Right hindlimb (tissue), 1 donor: Measurements from ENCODE around the gene SCYL1.
A peak's percentile ranks its signal among the peaks of the same experiment; 100 is the strongest.

ENCODE experiments used
- DNase-seq: peaks from one replicate; pipeline ENCODE4 v3.0.0-alpha.2; 2018

SCYL1 gene

DNA sequence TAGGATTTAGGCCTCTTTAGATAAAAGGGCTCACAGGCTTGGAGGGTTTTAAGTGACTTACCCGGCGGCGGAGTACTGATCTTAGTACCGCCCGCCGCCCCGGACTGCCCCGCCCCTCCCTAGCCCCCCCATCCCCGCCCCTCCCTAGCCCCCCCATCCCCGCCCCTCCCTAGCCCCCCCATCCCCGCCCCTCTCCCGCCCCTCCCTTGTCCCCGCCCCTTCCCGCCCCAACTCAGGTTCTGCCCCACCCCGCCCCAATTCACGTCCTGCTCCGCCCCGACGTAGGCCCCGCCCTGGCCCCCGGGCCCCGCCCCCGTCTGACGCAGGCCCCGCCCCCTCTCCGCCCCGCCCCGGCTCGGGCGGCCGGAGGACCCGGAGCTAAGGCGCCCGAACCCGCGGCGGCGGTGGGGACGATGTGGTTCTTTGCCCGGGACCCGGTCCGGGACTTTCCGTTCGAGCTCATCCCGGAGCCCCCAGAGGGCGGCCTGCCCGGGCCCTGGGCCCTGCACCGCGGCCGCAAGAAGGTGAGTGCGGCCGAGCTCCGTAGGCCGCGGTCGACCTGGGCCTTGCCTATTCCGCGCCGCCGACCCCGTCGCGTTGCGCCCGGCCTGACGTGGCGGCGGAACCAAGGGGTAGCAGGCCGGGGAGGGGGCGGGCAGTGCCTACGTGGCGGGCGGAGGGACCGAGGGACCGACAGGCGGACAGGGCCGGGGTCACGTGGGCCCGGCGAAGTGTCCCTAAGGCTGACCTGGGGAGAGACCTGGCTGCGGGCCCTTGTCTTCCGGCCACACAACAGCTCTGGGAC, at the start of gene SCYL1:
SCYL1 (plus strand) TSS at position 343 of the 805 bp plus-strand sequence; CDS start at position 414, 71 bp downstream.
- DNase-seq, result peak; percentile 93

DNA sequence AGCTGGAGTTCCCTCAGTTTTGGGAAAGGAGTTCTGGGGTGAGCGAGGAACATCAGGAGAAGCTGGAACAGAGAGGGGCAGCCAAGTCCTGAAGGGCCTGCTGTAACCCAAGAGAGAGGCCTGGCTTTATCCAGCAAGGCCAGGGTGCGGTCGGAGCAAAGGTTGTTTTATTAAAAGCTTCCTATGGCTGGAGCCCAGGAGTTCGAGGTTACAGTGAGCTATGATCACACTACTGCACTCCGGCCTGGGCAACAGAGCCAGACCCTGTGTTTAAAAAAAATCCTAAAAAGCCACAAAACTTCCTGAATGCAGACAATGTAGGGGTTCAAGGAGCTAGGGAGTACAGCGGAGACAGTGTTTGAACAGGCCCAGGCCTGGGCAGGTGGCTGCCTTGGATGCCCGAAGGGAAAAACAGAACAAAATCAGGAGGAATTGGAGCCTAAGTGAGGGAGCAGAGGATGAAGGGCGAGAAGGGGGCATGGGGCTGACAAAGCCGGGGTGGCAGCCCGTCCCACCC, 48.2 kb upstream of the SCYL1 start:
- DNase-seq, result no peak

GRCh38 chr11:65477149-65477965, 47.5 kb upstream of the SCYL1 start:
- peak; percentile 97 for DNase-seq

DNA sequence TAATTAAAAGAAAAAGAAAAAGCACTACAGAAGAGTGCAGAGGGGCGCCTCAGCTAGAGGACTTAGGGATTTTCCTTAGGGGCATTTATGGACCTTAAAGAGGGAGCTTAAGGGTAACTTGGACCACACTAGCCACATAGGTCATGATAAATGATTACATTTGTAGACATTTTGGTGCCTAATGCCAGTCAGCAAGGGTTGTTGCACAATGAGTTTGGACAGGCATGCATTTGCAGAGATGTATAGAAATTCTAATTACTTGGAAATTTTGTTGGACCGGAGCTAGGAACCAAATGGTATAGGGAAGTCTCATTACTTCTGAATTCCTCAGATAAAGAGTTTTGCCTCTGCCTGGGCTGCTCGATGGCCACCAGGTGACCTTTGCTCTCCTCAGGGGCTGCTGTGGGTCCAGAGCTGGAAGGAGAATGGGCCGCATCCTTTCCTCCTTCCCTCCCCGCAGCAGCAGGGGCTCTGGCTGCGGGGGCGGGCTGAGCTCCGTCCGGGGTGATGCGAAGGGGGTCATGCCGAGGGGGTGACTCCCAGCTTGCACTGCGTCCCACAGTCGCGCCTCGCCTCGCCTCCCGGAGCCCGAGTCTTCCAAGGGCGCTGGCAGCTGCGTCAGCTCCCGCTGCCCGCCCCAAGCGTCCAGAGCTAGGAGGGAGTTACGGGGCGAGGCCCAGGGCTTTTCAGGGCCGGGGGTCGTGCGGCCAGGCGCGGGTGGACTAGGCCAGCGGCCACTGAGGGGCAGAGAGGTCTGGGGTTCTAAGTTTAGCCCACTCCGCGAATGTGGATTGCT, 46.3 kb upstream of the SCYL1 start:
- DNase-seq, result no peak

- DNase-seq, result peak; percentile 69
These were observed 45.4 kb upstream of the SCYL1 start for GRCh38 chr11:65479184-65480145.

DNA sequence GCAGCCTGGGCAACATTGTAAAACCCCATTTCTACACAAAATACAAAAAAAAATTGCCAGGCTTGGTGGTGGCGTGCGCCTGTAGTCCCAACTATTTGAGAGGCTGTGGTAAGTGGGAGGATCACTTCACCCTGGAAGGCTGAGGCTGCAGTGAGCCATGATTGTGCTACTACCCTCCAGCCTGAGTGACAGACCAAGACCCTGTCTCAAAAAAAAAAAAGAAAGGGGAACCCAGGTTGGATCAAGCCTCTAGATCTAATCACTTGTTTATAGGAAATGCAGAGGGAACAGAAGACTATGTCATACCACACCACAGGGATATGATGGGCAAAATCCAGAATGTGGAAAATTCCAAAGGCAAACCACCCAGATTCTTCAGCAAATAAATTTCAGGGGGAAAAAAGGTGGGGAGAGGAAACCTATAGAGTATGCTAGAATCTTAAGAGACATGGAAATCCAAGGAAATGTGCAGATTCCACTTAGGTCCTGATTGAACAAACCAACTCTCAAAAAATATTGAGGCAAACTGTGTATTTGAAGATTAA, 42.5 kb upstream of the SCYL1 start:
- DNase-seq, result no peak

- DNase-seq, result no peak
These were observed 39.0 kb upstream of the SCYL1 start for GRCh38 chr11:65485920-65486219.

- no peak for DNase-seq
These were observed 38.1 kb upstream of the SCYL1 start for GRCh38 chr11:65486570-65487466.

GRCh38 chr11:65487467-65488272, 37.2 kb upstream of the SCYL1 start:
- peak; percentile 99 for DNase-seq

DNA sequence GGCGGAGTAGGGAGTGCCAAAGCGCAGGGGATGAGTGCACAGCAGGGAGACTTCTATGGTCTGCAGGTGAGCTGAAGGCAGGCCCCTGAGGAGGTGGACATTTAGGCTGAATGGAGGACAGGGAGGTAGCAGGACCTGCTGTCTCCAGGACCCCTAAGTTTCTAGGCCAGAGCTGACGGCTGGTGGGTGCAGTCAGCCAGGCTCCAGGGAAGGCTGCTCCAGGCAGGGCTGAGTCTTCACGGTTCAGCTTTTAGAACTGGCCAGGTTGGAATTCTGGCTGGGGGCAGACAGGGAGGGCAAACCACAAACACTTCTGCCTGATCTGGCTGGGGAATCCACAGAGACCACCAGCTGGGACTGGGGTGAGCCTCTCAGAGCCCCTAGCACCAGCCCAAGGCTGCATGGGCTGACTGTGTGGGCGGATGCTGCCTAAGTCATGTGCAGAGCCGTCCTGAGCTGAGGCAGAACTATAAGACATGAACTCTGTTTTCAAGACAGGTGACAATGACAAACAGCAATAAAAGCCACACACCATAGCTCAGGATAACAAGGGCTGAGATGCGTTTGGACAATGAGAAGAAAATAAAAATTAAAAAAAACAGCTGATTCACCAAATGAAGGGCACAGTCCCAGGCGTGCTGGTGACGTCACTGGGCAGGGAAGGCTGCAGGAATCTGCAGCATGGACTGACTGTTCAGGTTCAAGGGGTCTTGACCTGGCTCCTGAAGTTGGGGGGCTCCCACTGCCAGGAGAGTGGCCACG, 36.4 kb upstream of the SCYL1 start:
- DNase-seq, result peak; percentile 53

DNA sequence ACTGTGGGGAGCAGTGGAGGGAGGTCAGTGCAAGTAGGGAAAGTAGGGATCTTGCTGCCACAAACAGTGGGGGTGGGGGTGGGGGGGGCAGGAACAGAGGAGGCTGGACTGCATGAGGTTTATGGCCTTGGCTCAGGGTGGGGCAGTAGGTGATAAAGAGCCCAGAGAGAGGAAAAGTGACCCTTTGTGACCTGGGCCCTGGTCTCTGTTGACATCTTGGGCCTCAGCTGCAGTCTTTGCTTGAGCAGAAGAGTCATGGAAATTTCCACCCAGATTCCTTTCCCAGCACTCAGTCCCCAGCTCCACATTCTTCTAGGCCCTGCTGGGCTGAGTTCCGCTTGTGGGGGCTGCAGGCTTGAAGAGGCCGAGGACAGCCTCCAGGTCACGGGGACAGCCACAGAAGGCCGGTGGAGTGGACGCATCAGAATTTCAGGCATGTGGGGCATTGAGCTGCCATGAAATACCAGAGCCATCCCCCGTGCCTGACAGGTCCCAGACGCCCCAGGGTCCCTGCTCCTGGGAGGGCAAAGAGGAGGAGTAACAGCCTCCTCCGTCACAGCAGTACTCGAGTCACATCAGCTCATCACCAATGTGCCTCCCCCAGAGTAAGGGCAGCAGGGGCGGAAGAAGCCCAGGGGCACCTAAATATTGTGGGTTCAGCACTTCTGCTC, 35.7 kb upstream of the SCYL1 start:
- peak; percentile 85 for DNase-seq

DNA sequence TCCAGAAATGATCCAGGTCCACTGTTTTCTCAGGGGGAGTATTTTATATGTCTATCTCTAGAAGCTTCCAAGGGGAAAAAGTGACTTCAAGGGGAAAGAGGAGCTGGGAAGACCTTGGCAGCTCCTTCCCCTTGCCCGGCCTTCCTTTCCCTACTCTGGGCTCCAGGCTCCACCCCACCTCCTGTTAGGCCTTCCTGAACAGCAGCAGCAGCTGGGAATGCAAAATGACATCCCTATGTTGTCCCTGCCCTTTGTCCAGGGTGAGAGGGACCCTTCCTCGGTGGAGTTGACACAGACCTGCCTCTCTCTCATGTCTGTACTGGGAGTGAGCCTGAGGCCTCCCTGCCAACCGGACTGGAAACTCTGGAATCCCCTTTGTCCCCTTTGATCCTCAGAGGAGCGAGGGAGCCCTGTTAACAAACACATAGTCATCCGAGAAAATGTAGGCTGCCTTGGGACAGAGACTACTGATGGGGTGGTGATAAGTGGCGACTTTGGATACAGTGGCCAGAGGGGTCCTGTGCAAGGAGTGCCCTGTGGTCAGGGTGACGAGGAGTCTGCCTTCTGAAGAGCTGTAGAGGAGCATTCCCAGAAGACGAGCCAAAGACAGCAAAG, 35.1 kb upstream of the SCYL1 start:
- DNase-seq, result peak; percentile 81

GRCh38 chr11:65491163-65491465, 33.8 kb upstream of the SCYL1 start:
- DNase-seq, result peak; percentile 34

DNA sequence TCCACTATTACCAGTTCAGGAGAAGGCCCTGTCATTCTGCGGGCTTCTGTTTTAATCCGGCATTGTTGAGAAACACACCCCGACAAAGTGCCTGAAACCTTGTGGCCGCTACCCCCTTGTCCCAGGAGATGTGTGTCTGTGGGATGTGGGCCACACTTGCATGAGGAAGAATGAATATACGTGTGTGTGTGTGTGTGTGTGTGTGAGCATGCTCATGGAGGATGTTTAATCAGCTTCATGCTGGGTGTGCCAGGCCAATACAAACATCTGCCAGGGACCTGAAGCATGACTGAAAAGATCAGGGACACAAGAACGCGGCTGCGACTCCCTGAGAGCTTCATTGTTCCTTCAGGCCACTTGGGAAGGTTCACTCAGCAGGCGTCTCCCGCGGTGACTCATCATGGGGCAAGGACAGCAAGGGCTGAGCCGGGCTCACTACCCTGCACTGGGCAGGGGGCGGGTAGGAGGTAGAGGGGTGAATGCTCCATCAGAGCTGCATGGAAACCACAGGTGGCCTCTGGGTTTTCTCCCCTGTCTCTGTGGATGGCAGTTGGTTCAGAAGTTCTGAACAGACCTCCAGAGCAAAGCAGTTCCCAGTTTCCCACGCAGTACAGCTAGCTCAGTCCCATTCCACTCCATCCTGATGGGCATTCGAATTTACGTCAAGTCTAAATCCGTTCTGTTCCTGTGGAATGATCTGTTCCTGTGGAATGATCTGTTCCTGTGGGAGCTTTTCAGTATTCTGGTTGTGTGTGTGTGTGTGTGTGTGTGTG, 33.1 kb upstream of the SCYL1 start:
- peak; percentile 65 for DNase-seq

DNA sequence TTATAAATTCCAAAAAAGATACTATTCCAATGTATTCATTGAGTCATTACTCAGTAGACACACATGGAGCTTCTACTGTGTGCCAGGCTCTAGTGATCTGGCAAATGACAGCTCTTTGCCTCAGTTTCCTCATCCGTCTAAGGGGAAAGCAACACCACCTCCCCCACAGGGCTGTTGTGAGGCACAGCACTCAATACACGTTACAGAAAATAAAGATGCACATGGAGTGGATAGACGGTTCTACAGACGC, 32.6 kb upstream of the SCYL1 start:
- DNase-seq, result no peak

DNA sequence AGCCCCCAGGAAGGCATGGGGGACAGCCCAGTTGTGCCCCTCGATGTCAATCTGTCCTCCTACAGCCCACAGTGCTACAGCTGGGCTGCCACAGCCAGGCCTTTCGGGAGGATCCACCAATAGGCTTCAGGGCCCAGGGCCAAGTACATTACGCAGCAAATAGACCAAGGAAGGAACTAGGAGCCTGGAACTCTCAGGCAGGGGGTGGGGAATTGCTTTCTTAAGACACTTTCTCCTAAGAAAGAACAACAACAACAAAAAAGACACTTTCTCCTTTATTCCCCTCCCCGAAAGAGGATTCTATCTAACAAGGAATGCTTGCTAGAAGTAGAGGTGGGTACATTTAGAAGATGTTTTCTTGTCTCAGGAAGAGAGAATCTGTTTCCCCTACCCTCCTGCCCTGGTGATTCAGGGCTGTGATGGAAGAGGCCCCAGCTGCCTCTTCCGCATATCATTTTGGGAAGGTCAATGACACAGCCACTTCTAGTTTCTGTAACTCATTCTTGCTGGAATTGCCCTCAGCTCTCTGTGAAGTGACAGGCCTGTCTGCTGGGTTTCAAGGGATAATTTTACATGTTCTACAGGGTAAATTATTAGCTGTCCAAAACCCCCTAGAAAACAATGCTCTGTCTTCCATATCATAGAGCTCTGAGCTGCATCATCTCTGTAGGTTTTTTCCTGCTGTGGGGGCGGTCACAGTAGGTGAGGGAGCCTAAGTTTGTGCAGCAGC, 32.1 kb upstream of the SCYL1 start:
- peak; percentile 88 for DNase-seq
